Measurements from ENCODE around the gene CAV2. TPM values are rescaled to one million over a fixed set of nuclear protein-coding genes. Genes with fewer than 3 reads are reported as not detected.

Gene CAV2
- total and polyA plus RNA-seq, 2 of the 8 experiments (the other 6 are each of a cell fraction or from before 2014, with no cell fraction given), result 2.8 to 4.7 TPM

DNA sequence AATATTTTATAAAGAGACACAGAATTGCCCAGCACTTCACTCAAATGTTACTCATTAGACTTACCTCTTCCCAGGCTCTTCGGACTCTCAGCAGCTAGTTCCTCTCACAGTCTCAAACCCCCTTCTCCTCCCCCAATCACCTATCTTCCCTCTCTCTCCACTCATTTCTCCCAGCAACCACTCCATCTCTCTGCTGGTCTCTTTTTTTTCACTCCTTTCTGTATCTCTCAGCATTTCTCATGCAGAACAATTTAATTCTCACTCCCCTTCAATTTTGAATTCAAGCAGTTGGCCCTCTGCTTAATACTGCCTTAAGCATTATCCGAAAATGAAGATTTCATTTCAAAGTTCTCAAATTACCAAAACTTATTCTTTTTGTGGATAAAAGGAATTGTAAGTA, 34.4 kb upstream of the CAV2 start (continued):
- no peak for TF ChIP-seq CHD7 (IDR thresholded peaks at IDR 0.05; ENCODE audit: insufficient replicate concordance, low read length)
